Activated T-helper 1 cell treated with anti-CD3 and anti-CD28 coated beads, Interleukin-12 subunit alpha, Interleukin-12 subunit beta, Interleukin-2, Interleukin-4 antibody, amounts not matched to agents 30 ng/mL and 10 ng/mL and 1 ng/mL, durations not matched to agents 14 hours and 24 hours and 36 hours (primary cell): ENCODE measurements around the gene CASZ1. TPM values are rescaled to one million over a fixed set of nuclear protein-coding genes. Genes with fewer than 3 reads are reported as not detected.

Experiments
- DNase-seq: peaks from one replicate; pipeline ENCODE4 v3.0.0; 2021; ENCODE audit warnings: low spot score
- H3K27ac Mint-ChIP-seq: one replicate; pipeline ENCODE4 v1.8.0; 2021; ENCODE audit warnings: mild to moderate bottlenecking, mixed read lengths
- H3K27me3 Mint-ChIP-seq: one replicate; pipeline ENCODE4 v1.8.0; 2022; ENCODE audit warnings: mild to moderate bottlenecking, moderate library complexity, mixed read lengths; ENCODE audit not compliant: insufficient read depth
- H3K36me3 Mint-ChIP-seq: one replicate; pipeline ENCODE4 v1.8.0; 2021; ENCODE audit warnings: low read depth, mixed read lengths
- H3K4me1 Mint-ChIP-seq: one replicate; pipeline ENCODE4 v1.8.0; 2021; ENCODE audit warnings: low read depth, mixed read lengths
- H3K4me3 Mint-ChIP-seq: one replicate; pipeline ENCODE4 v1.8.0; 2021; ENCODE audit warnings: mild to moderate bottlenecking, moderate library complexity, mixed read lengths
- H3K9me3 Mint-ChIP-seq: one replicate; pipeline ENCODE4 v1.8.0; 2021; ENCODE audit warnings: mixed read lengths
- intact Hi-C: fragments of 100-400 bp; cut with micrococcal nuclease; formaldehyde crosslinking; loops from one replicate; pipeline ENCODE4 v1.15.1; 2024
- total RNA-seq: library from RNA; stranded (reverse); gene quantifications from 2 replicates; pipeline ENCODE4 v1.2.3, GENCODE V29; 2022

Gene CASZ1
- total RNA-seq, 1 donor from 2014 or later = 11.7 TPM

- Mint-ChIP-seq H3K27ac (no peak overlapping the region), H3K4me1 (no peaks in the 10 kb centered on the region), H3K9me3 (no peaks in the 10 kb centered on the region), H3K36me3 (no peaks in the 10 kb centered on the region), H3K27me3 (no peaks in the 10 kb centered on the region), H3K4me3 (no peak overlapping the region)
- no peak for DNase-seq
- intact Hi-C loops = no loop called here
These were observed 201.7 kb downstream of the CASZ1 start for GRCh38 chr1:10594595-10595223.

- H3K36me3 Mint-ChIP-seq = no peaks in the 10 kb centered on the region
- H3K27me3 Mint-ChIP-seq = no peaks in the 10 kb centered on the region
- H3K4me1 Mint-ChIP-seq = no peaks in the 10 kb centered on the region
- intact Hi-C loops = no loop called here
- no peak overlapping the region for H3K27ac Mint-ChIP-seq
- no peaks in the 10 kb centered on the region for H3K9me3 Mint-ChIP-seq
- H3K4me3 Mint-ChIP-seq = no peak overlapping the region
- no peak for DNase-seq
These were observed 202.7 kb downstream of the CASZ1 start for GRCh38 chr1:10593750-10594149.

GRCh38 chr1:10592373-10592772, 204.1 kb downstream of the CASZ1 start:
- no peaks in the 10 kb centered on the region for H3K9me3 Mint-ChIP-seq
- no peaks in the 10 kb centered on the region for H3K27me3 Mint-ChIP-seq
- H3K4me3 Mint-ChIP-seq = no peak overlapping the region
- no peaks in the 10 kb centered on the region for H3K36me3 Mint-ChIP-seq
- intact Hi-C loops = no loop called here
- no peak overlapping the region for H3K27ac Mint-ChIP-seq
- no peaks in the 10 kb centered on the region for H3K4me1 Mint-ChIP-seq
- no peak for DNase-seq

- Mint-ChIP-seq H3K27me3 (no peaks in the 10 kb centered on the region), H3K9me3 (no peaks in the 10 kb centered on the region), H3K4me1 (peaks cover 4% of the 10 kb centered on the region)
These were observed 205.4 kb downstream of the CASZ1 start for GRCh38 chr1:10591010-10591409.

GRCh38 chr1:10589074-10589473, 207.4 kb downstream of the CASZ1 start:
- peaks cover 5% of the 10 kb centered on the region for H3K4me1 Mint-ChIP-seq
- intact Hi-C loops = loop anchor here (5.0 kb wide), 1 partner anchor 77 kb away; no protein-coding TSS in a partner anchor
- no peak overlapping the region for H3K4me3 Mint-ChIP-seq
- H3K27me3 Mint-ChIP-seq = no peaks in the 10 kb centered on the region
- no peak for DNase-seq
- no peak overlapping the region for H3K27ac Mint-ChIP-seq
- no peaks in the 10 kb centered on the region for H3K9me3 Mint-ChIP-seq
- no peaks in the 10 kb centered on the region for H3K36me3 Mint-ChIP-seq

More at GRCh38 chr1:10591010-10591409, 205.4 kb downstream of the CASZ1 start:
- Mint-ChIP-seq H3K27ac (no peak overlapping the region), H3K36me3 (no peaks in the 10 kb centered on the region), H3K4me3 (no peak overlapping the region)
- intact Hi-C loops = no loop called here
- no peak for DNase-seq

DNA sequence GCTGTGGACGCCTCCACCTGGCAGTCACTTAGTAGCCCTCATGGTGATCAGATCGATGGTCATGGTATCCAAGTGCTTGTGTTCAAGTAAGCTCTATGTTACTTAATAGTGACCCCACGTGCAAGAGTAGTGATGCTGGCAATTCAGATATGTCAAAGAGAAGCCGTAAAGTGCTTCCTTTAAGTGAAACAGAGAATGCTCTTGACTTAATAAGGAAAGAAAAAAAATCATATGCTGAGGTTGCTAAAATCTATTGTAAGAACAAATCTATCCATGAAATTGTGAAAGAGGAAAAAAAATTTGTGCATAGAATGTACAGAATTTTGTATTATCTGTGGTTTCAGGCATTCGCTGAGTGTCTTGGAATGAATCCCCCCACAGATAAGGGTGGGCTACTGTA, 207.8 kb downstream of the CASZ1 start:
- Mint-ChIP-seq H3K27me3 (no peaks in the 10 kb centered on the region), H3K9me3 (no peaks in the 10 kb centered on the region), H3K27ac (no peak overlapping the region), H3K36me3 (no peaks in the 10 kb centered on the region), H3K4me3 (no peak overlapping the region), H3K4me1 (peaks cover 5% of the 10 kb centered on the region)
- intact Hi-C loops = loop anchor here (5.0 kb wide), 1 partner anchor 76 kb away; no protein-coding TSS in a partner anchor
- no peak for DNase-seq

Other genes with a start within 250 kb of the CASZ1 start
- gene TARDBP, start 216.0 kb upstream of the CASZ1 start, total RNA-seq = 197 TPM in 2 replicates